PC-9 (cell line): ENCODE measurements around the gene PEX14.

Experiments used
- EZH2 ChIP-seq: fragments of 200-600 bp; sonication (generic); IDR thresholded peaks from 2 replicates; pipeline ENCODE4 v1.8.0; 2017; ENCODE audit warnings: antibody characterized with exemption, low read depth
- TF ChIP-seq, protein P1 (sequence below): fragments of 200-600 bp; sonication (generic); conservative IDR thresholded peaks from 2 replicates; pipeline ENCODE4 v1.6.1; 2017; ENCODE audit warnings: mixed run types, antibody characterized with exemption, mild to moderate bottlenecking, moderate library complexity

DNA sequence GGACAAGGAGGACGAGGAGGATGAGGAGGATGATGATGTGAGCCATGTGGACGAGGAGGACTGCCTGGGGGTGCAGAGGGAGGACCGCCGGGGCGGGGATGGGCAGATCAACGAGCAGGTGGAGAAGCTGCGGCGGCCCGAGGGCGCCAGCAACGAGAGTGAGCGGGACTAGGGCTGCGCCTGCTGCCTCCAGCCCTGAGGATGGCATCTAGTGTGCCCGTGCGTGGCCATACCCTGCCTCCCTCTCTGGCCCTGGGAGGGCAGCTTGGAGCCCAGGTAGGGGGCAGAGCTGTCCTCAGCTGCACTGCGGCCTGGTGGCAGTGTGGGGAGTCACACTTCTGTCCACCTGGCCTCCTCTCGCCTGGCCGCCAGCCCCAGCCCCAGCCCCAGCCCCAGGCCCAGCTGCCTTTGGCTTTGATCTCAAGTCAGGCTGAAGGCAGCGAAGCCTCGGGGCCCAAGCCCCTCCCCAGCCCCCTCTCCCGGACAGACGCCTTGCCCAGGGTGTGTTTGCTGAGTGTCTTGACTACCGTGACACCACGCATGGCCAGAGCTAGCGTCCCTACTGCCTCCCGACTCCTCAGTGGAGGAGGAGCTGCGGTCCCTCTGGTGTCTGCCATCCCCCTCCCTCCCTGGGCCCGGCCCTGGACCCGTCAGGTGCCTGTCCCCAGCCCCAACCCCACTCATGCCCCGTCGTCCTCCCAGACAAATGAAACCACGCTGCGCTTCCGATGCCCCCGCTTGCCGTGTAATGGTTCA is 155.2 kb downstream of the PEX14 start:
- TF ChIP-seq, protein P1, sequence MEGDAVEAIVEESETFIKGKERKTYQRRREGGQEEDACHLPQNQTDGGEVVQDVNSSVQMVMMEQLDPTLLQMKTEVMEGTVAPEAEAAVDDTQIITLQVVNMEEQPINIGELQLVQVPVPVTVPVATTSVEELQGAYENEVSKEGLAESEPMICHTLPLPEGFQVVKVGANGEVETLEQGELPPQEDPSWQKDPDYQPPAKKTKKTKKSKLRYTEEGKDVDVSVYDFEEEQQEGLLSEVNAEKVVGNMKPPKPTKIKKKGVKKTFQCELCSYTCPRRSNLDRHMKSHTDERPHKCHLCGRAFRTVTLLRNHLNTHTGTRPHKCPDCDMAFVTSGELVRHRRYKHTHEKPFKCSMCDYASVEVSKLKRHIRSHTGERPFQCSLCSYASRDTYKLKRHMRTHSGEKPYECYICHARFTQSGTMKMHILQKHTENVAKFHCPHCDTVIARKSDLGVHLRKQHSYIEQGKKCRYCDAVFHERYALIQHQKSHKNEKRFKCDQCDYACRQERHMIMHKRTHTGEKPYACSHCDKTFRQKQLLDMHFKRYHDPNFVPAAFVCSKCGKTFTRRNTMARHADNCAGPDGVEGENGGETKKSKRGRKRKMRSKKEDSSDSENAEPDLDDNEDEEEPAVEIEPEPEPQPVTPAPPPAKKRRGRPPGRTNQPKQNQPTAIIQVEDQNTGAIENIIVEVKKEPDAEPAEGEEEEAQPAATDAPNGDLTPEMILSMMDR = no peak
- TF ChIP-seq EZH2 = no peak
